HuH-7.5 (cell line): ENCODE measurements around the gene SLC39A10.
"Not testable (repeated sequence)": the region's sequence is repeated elsewhere in the genome, so short reads cannot be mapped to it uniquely, and the experiment has no call there.

ENCODE experiments used
- DNase-seq: peaks from one replicate; pipeline ENCODE4 v3.0.0; 2011; ENCODE audit warnings: low spot score

SLC39A10 gene, protein sequence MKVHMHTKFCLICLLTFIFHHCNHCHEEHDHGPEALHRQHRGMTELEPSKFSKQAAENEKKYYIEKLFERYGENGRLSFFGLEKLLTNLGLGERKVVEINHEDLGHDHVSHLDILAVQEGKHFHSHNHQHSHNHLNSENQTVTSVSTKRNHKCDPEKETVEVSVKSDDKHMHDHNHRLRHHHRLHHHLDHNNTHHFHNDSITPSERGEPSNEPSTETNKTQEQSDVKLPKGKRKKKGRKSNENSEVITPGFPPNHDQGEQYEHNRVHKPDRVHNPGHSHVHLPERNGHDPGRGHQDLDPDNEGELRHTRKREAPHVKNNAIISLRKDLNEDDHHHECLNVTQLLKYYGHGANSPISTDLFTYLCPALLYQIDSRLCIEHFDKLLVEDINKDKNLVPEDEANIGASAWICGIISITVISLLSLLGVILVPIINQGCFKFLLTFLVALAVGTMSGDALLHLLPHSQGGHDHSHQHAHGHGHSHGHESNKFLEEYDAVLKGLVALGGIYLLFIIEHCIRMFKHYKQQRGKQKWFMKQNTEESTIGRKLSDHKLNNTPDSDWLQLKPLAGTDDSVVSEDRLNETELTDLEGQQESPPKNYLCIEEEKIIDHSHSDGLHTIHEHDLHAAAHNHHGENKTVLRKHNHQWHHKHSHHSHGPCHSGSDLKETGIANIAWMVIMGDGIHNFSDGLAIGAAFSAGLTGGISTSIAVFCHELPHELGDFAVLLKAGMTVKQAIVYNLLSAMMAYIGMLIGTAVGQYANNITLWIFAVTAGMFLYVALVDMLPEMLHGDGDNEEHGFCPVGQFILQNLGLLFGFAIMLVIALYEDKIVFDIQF

DNA sequence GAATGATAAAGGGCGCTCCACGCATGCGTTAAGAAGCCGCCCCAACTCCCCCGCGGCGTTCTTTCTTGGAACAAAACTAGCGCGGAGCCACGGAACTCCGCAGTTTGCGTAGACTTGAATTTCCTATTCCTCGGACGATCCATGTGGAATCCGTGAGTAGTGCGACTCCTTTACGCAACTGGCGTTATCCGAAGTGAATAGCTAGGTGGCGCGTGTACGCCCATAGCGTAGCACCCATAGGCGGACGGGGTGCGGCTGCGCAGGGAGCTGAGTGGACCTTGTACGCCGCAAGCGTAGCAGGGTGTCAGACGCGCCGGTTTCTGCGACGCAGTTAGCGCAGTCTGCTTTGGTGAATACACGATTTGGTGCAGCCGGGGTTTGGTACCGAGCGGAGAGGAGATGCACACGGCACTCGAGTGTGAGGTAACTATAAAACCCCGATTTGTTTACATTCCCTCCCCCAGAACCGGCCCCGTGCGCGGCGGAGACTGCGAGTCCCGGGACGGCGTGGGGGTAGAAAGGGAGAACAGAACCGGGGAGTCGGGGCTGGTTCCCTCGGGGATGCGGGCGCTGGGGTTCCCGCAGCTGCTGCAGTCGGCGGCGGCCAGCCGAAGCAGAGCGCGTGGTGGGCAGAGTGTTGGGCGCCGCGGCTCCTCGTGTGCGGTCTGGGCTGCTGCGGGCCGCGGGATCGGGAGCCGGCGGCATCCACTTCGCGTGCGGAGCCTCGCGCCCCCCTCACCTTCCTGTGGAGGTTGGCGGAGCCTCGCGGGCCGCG lies at the start of gene SLC39A10:
TSS of gene SLC39A10 (plus strand) at position 368 of the 775 bp plus-strand sequence. CDS start 22,817 bp downstream, outside the sequence.
- peak; percentile 70 for DNase-seq

DNA sequence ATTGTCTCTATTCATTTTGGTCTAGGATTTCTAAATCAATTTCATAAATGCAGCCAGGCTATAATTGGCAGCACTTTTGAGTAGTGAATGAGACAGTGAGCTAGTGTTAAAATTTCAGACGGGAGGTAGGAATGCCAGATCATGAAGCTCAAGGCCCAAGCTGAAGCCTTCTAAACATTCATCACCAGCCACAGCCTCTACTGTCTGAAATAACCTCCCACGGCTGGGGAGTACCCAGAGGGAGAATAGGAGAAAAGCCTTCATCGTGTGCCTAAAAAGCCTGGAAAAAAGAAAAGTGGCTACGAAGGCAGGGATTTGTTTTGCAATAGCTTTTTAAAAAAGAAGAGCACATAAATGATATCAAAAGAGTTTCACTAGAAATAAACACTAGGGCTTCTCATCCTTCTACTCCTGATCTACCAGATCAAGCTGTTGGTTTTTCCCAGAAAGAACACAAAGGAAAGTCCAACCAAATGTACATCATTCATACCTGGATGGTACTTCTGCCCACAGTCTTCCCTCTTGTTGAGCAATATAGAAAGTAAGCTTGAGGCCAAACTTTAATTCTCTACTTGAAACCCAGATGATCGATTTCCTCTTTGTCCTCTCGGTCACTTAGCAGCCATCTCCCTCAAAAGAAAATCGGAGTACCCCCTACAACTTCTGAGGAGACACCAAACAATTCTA lies 48.1 kb upstream of the SLC39A10 start:
- DNase-seq = no peak

DNA sequence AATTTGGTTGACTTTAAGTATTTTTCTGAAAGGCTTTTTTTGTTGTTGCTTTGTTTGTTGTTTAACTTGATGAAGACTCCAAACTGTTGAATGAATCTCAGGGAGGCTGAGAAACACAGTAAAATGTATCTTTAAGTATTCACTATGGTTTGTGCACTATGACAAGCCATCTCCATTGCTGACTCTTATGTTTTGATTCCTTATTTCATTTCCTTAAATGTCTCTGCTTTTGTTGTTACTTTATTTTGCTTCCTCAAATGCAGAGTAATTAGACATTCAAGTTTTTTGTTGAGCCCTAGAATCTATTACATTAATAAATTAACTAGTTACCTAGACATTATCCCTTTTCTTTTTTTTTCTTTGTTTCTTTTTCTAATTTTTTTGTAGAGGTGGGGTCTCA lies 46.3 kb upstream of the SLC39A10 start:
- DNase-seq = no peak

DNA sequence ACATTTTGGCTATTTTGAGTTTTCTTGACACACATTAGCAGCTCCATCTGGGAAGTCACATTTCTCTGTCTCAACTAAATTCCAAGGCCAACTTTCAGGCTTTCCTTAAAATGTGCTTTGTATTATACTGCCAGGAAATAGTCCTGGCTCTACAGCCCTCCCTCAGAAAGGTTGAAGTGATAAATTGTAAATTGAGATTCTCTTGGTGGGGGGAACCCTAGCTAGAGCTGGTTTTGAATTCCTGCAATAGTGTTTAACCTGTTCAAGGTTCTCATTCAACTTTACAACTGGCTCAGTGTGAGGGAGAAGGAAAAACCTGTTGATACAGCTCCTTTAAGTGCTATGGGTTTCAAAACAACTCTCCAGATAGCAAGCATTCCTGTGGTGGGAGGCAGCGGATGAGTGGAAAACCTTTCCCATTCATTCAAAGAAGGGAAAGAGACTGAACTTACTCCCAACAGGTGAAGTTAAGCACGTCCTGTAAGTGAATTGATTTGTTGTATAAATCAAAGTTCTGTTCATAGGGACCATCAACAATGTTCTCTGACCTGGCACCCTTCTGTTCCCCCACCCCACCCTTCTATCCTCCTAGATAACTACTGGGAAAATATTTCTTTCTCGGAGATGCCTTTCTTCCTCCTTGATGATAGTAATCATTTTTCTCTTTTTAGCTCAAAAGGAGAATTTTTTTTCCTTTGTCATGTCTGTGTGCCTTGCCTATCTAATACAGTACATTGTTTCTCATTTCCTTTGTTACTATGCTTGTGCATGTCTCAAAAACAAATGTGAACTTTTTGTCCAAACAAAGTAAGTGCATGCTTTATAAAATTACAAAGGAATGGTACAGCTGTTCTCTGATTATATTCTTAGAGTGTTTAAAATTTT lies 44.2 kb upstream of the SLC39A10 start:
- DNase-seq = peak; percentile 14

DNA sequence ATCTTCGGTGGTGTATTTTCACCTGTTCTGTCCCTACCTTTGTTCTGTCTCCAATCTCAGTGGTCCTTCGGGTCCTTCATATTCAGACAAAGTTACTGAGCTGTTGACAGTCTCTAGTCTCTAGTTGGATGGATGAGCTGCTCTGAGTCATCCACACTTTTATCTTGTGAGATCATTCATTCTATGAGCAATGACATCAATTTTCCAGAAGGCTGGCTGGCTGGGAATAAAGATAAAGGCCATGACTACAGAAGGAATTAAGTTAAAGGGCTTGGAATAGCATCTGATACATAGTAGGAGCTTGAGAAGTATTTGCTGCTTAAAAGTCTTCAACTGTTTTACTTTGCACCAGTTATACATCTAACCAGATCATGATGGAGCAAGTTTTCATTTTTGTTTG lies 43.1 kb upstream of the SLC39A10 start:
- no peak for DNase-seq

DNA sequence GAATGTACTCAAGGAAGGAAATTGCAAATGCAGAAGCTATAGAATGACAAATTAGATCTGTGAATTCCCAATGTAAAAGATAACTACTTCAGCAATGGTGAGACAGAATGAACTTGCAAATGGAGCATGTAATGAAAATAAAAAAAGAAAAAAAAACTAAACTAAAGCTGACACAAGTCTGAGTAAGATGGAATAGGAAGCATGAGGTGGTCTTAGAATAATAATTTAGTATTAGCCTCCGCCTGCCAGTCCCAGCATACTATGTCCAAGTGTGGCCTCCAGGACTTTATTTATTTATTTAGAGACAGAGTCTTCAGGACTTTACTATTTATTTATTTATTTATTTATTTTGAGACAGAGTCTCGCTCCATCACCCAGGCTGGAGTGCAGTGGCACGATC lies 37.4 kb upstream of the SLC39A10 start:
- no peak for DNase-seq

DNA sequence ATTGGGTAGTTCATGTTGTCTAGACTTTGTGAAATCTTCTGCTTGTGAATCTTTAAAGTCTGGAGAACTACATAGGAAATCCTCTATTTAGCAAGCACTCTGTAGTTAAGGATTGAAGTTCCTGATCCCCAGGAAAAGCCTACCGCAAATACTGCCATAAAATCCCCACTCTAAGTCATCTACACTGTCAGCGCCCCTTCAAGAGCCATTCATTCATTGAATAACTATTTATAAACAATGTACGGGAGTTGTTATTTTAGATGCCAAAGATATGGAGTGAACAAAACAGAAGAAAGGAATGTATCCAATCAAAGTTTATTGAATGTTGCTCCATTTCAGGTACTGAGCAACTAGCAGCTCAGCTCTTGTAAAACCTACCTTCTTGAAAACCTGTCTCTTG lies 36.5 kb upstream of the SLC39A10 start:
- DNase-seq = no peak

DNA sequence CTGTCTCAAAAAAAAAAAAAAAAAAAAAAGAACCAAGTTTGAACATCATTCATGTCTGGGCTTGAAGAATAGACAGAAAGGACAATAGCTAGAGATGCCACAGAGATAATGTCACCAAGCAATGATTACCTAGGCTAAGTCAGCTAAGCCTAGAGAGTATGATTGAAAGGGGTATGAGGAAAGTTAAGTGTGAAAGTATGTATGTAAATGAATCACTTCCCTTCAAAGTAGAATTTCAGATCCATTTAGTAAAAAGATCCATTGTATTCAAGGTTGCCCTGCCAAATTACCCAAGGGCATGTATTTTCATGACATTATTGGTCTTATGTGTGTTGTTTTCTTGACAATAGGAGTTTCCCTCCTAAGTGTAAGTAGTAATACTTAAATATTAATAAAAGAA lies 34.1 kb upstream of the SLC39A10 start:
- DNase-seq = no peak

DNA sequence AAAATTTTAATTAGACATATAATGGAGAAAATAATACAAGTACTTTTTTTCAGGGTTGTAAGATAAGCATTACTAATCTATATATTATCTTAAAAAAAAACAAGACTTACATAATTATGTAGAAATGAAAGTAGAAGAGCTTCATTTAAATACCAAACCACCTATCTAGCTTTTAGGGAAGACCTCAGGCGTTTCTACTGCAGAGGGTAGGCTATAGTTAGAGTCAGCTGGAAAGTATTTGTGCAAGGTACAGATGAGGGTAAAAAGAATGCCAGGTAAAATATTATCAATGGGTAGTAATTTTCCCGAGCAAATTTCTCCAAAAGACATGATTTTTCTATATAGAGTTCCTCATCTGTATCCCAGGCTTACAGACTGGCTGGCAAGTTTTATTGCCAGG lies 30.5 kb upstream of the SLC39A10 start:
- no peak for DNase-seq

DNA sequence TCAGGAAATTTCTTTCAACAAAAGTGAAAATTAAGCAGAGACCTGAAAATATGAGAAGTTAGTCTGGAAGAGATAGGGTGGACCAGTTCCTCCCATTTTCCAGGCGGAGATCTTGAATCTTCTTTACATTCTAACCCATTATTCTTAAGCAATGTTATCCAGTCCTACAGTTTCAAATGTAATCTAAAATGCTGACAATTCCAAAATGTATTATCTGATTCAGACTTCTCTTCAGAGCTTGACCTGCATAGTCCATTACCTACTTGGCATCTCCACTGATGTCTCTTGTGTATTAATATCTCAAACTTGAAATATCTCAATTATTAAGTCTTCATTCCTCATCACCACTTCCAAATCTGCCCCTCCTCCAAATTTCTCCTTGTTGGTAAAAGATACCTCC lies 28.4 kb upstream of the SLC39A10 start:
- DNase-seq = no peak

DNA sequence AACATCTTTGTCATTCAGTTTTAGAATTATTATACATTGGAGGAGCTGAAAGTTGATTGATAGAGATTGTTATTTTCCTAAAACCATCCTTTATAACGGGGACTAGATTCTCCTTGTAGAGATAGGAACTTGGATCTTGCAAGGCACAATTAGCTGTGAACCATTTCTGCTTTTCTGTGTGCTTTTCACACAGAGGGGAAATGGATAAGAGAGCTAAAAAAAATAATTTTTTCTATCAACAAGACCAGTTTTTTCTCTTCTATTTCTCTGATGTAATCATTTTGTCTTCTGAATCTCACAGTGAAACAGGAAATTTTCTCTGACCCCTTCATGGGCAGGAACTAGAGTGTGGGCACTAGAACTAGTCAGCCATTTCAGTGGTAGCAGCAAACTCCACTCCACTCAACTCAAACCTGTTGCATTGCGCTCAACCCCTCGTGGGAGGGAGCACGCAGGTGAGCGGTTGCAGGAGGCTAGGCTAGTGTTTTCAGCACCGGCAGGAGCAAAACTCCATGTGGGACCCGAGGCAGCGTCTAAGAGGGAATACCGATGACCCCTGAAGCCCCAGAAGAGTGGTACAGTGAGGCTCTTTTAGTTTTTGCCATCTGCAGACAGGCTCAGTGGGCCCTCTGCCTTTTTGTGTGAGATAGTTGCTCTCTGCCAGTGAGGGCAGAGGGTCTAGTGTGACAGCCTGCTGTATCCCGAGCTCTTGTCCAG lies 24.0 kb upstream of the SLC39A10 start:
- no peak for DNase-seq

DNA sequence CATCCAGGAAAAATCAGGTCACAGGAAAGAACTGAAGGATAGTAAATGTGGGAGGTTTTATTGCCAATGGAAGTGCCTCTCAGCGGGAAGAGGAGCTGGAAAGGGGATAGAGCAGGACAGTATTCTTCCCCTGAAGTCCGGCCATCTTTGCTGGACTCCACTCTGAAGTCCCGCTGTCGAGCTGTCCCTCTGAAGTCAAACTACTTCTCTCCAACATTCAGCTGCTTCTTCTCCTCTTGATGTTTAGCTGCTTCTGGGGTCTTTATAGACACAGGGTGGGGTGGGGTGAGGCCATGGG lies 23.5 kb upstream of the SLC39A10 start:
- no peak for DNase-seq

DNA sequence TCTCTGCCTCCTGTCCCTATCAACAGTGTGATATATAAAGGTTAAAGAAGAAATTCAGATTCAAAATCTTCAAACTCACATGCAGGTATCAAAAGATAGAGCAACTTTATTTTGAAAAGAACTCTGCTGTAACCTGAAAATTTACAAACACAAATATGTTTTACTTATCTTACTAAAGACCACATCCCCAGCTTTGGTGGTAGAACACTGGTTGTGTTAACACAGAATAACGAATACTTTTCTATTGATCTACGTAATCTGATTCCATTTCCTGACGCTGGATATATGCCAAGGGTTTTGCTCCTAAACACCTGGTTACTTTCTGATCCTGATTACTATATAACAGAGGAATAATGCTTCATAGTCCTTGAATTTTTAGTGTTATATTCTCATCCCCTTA lies 23.1 kb upstream of the SLC39A10 start:
- DNase-seq = no peak

DNA sequence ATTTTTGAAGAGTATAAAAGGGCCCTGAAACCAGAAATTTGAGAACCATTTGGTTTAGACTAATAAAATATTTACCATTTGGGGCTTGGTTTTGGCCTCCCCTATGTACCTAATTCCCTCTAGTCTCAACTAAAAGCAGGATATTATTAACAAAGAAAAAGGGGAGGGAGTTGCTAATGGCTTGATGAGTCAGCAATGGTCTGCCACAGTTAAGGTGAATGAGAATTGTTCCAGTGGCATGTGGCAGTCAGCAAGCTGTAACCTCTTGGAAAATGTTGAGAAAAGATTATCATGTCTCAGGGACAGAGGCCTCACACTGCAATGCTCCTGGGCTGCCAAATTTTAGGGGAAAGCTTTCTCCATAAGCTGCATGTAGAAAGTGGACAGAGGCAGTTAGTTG lies 20.1 kb upstream of the SLC39A10 start:
- DNase-seq = no peak

DNA sequence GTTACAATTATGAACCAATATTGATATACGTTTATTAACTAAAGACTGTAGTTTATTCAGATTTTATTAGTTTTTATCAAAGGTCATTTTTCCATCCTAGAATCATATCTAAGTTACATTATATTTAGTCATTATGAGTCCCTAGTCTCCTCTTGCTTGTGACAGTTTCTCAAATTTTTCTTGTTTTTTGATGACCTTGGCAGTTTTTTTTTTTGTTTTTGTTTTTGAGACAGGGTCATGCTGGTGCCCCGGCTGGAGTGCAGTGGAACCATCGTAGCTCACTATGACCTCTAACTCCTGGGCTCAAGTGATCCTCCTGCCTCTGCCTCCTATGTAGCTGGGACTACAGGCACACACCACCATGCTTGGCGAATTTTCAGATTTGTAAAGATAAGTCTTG lies 18.3 kb upstream of the SLC39A10 start:
- DNase-seq = no peak

DNA sequence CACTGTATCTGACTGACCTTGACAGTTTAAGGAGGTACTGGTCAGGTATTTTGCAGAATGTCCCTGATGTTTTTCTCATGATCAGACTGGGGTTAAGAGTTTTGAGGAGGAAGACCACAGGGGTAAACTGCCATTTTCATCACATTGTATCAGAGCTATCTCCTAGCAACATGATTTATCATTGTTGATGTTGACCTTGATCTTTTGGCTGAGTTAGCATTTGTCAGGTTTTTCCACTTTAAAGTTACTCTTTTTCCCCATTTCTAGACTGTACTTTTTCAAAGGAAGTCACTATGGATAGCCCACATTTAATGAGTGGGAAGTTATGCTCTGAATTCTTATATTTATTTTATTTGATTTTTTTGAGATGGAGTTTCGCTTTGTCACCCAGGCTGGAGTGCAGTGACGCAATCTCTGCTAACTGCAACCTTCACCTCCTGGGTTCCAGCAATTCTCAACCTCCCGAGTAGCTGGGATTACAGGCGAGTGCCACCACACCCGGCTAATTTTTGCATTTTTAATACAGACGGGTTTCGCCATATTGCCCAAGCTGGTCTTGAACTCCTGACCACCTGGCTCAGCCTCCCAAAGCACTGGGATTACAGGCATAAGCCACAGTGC lies 17.7 kb upstream of the SLC39A10 start:
- DNase-seq = no peak

DNA sequence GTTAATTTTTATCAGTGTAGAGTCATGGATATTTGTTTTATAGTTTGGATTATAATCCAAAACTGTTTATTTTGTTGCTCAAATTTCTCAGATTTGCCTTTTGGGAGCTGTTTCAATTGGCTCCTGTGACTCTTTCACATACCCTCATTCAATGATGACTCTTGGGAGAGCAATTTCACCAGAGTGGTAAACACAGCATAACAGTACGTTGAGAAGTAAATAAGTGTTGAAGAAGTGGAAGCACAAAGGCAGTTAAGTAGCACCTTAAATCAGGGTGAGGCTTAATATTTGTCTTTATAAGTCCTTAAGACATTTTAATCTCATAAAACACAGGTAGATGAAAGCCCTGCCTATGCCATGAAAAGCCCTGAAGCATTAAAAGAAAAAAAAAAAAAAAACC lies 17.1 kb upstream of the SLC39A10 start:
- DNase-seq = no peak

DNA sequence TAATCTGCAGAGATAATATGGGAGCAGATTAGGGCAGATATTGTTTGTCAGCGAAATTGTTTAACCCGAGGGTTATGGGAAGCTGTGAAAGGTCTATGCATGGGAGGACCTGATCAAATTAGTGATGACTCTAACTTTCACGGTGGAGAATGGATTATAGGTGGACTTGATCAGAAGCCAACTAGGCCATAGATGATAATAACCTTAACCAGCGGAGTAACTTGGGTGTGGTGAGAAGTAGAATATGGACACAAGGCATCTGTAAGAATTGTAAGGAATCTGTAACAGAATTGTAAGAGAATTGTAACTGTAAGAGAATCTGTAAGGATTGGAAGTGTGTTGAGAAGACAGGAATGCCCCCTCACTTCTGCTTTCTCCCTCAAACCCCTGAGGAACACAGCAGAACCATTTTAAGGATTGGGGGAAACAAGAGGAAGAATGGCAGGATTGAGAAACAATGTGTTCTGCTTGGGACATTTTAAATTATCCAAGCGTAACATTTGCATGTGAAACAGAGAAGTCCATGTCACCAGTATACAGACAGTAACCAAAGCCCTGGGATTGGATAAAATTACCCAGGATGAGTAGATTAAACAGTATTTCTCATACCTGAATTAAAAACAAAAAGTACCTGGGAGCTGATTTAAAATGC lies 14.9 kb upstream of the SLC39A10 start:
- DNase-seq = no peak

DNA sequence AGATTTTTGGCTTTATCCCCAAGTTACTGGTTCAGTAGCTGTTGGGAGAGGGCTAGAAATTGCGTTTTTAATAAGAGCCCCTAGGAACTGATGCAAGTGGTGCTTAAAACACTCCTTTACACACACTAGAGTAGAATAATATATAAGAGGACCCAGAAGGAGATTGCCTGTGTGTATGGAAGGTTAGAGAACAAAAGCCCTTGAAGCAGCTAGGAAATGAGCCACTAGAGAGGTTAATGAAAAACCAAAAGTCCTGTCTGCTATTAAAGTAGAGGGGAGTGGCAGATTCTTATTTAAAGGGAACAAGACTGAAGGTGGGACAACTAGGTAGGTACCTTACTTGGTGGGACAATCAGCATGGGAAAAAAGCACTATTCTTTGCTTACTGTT lies 14.4 kb upstream of the SLC39A10 start:
- no peak for DNase-seq

DNA sequence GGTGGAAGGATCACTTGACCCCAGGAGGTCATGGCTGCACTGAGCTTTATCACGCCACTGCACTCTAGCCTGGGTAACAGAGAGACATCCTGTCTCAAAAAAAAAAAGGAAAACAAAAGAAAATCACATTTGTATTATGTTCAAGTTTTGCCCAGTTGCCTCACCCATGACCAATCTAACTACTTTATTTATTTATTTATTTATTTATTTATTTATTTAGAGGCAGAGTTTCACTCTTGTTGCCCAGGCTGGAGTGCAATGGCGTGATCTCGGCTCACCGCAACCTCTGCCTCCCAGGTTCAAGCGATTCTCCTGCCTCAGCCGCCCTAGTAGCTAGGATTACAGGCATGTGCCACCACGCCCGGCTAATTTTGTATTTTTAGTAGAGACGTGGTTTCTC lies 12.3 kb upstream of the SLC39A10 start:
- not testable (repeated sequence) for DNase-seq
